Naive thymus-derived CD4-positive, alpha-beta T cell (primary cell): ENCODE measurements around the gene INPP5F. TPM values are rescaled to one million over a fixed set of nuclear protein-coding genes. Genes with fewer than 3 reads are reported as not detected.
A peak's percentile ranks its signal among the peaks of the same experiment; 100 is the strongest.

ENCODE experiments used
- ATAC-seq: fragments of 150-1000 bp; cut with Tn5 transposase; 2 replicates; pipeline ENCODE4 v1.10.0; 2021; ENCODE audit warnings: mild to moderate bottlenecking, moderate library complexity
- CTCF ChIA-PET: fragments of 350-600 bp; sonication (Branson Sonifier 250); formaldehyde crosslinking; loops from one replicate; lab custom pipeline; 2021; ENCODE audit warnings: antibody characterized with exemption; lab: Charles Lee
- POLR2A ChIA-PET: fragments of 350-600 bp; sonication (Branson Sonifier 250); formaldehyde crosslinking; loops from one replicate; lab custom pipeline; 2021; ENCODE audit warnings: antibody characterized with exemption, inconsistent platforms; lab: Charles Lee
- DNase-seq, 9 donors: peaks; one replicate each; pipeline versions ENCODE4 v3.0.0 to v3.0.0-alpha.2; 2020 to 2022; ENCODE audit warnings: mixed read lengths in 1 of 9
- H3K27ac ChIP-seq: one replicate; pipeline ENCODE4 v1.7.0; 2013; ENCODE audit warnings: mild to moderate bottlenecking, low read depth, low read length, moderate library complexity
- H3K27me3 ChIP-seq, 2 donors: one replicate each; pipeline ENCODE4 v1.7.0; 2013; ENCODE audit warnings: low read length in 2 of 2, mild to moderate bottlenecking in 2 of 2, moderate library complexity in 2 of 2; ENCODE audit not compliant: control insufficient read depth in 2 of 2, insufficient read depth in 2 of 2
- H3K36me3 ChIP-seq, 3 experiments: 1 replicate in 2 of 3; 2 replicates in 1 of 3; pipeline ENCODE4 v1.7.0; 2013; ENCODE audit warnings: low read length in 3 of 3, mild to moderate bottlenecking in 3 of 3, moderate library complexity in 1 of 3; ENCODE audit not compliant: insufficient read depth in 3 of 3, control insufficient read depth in 2 of 3
- H3K4me1 ChIP-seq, 2 donors: one replicate each; pipeline ENCODE4 v1.7.0; 2013; ENCODE audit warnings: low read length in 2 of 2, mild to moderate bottlenecking in 2 of 2, moderate library complexity in 1 of 2; ENCODE audit not compliant: control insufficient read depth in 2 of 2, insufficient read depth in 2 of 2
- H3K4me3 ChIP-seq: 2 replicates; pipeline ENCODE4 v1.7.0; 2013; ENCODE audit warnings: mild to moderate bottlenecking, low read length
- H3K9me3 ChIP-seq, 3 experiments: 1 replicate in 2 of 3; 2 replicates in 1 of 3; pipeline ENCODE4 v1.7.0; 2013; ENCODE audit warnings: low read length in 3 of 3; ENCODE audit not compliant: control insufficient read depth in 2 of 3
- H3K27ac Mint-ChIP-seq, 9 donors: one replicate each; pipeline ENCODE4 v1.8.0; 2020 to 2022; ENCODE audit warnings: mixed read lengths in 9 of 9, mild to moderate bottlenecking in 8 of 9, moderate library complexity in 5 of 9, inconsistent platforms in 2 of 9
- H3K27me3 Mint-ChIP-seq, 5 donors: one replicate each; pipeline ENCODE4 v1.8.0; 2021 to 2022; ENCODE audit warnings: mixed read lengths in 5 of 5, mild to moderate bottlenecking in 1 of 5
- H3K36me3 Mint-ChIP-seq, 5 donors: one replicate each; pipeline ENCODE4 v1.8.0; 2020 to 2022; ENCODE audit warnings: mixed read lengths in 5 of 5, mild to moderate bottlenecking in 3 of 5, inconsistent platforms in 1 of 5
- H3K4me1 Mint-ChIP-seq, 7 donors: one replicate each; pipeline ENCODE4 v1.8.0; 2020 to 2022; ENCODE audit warnings: mixed read lengths in 7 of 7, mild to moderate bottlenecking in 3 of 7, inconsistent platforms in 1 of 7
- H3K4me3 Mint-ChIP-seq, 10 donors: one replicate each; pipeline ENCODE4 v1.8.0; 2020 to 2022; ENCODE audit warnings: mild to moderate bottlenecking in 10 of 10, mixed read lengths in 10 of 10, moderate library complexity in 6 of 10, inconsistent platforms in 2 of 10
- H3K9me3 Mint-ChIP-seq, 11 donors: one replicate each; pipeline ENCODE4 v1.8.0; 2020 to 2022; ENCODE audit warnings: mixed read lengths in 11 of 11, mild to moderate bottlenecking in 4 of 11, inconsistent platforms in 1 of 11, moderate library complexity in 1 of 11
- intact Hi-C, 2 donors: fragments of 100-400 bp; cut with micrococcal nuclease; formaldehyde crosslinking; loops; one replicate each; pipeline ENCODE4 v1.15.1; 2023
- polyA plus RNA-seq, 2 donors: library from polyadenylated mRNA; unstranded; fragments of 300-500 nt; fragmentation: Illumina TruSeq; gene quantifications; one replicate each; pipeline ENCODE4 v1.2.3, GENCODE V29; 2021
- total RNA-seq, 6 experiments: library from RNA in 5 of 6; stranded (reverse) in 5 of 6; gene quantifications; 1 replicate in 5 of 6; 2 replicates in 1 of 6; pipeline ENCODE4 v1.2.3 and lab custom pipeline; 2021 to 2026

Gene INPP5F
- total and polyA plus RNA-seq, 7 experiments from 2014 or later, result 3.4 to 12.1 (median 9.7) TPM

GRCh38 chr10:119858063-119858462, 132.2 kb downstream of the INPP5F start:
- DNase-seq (no peak), ATAC-seq (no peak)
- no peaks in the 10 kb centered on the region for H3K9me3 Mint-ChIP-seq
- Histone ChIP-seq H3K27ac (no peak overlapping the region), H3K9me3 (no peaks in the 10 kb centered on the region), H3K4me3 (no peak overlapping the region), H3K4me1 (no peaks in the 10 kb centered on the region), H3K36me3 (peaks cover 0 to 32% (median 8%) of the 10 kb centered on the region in 3 experiments), H3K27me3 (no peaks in the 10 kb centered on the region)
- peaks cover 3 to 17% (median 11%) of the 10 kb centered on the region in 5 donors for H3K36me3 Mint-ChIP-seq
- H3K4me1 Mint-ChIP-seq, result peaks cover 12 to 38% (median 33%) of the 10 kb centered on the region in 7 donors
- CTCF ChIA-PET, result interaction anchor here (0.7 to 4.9 kb wide), 3 partner anchors 14 to 469 kb away, joined by 3 to 28 read pairs (median 5); partner anchors contain the start of gene MCMBP
- no peak overlapping the region for H3K4me3 Mint-ChIP-seq
- H3K27ac Mint-ChIP-seq, result peak overlapping the region in 1 of 9 donors; percentile 32
- POLR2A ChIA-PET, result interaction anchor here (3.7 kb wide), 1 partner anchor 15 kb away, joined by 18 read pairs; the partner anchor contains the start of gene MCMBP
- H3K27me3 Mint-ChIP-seq, result no peaks in the 10 kb centered on the region
- intact Hi-C loops, result loop anchor here in 1 of 2 donors (5.0 to 10.0 kb wide), 2 partner anchors 477 to 651 kb away; partner anchors contain the start of gene GRK5

GRCh38 chr10:119859420-119860258, 133.8 kb downstream of the INPP5F start:
- peaks cover 16 to 47% (median 40%) of the 10 kb centered on the region in 7 donors for H3K4me1 Mint-ChIP-seq
- Histone ChIP-seq H3K4me3 (no peak overlapping the region), H3K36me3 (peaks cover 0 to 23% (median 3%) of the 10 kb centered on the region in 3 experiments), H3K27me3 (no peaks in the 10 kb centered on the region), H3K9me3 (no peaks in the 10 kb centered on the region), H3K27ac (no peak overlapping the region), H3K4me1 (no peaks in the 10 kb centered on the region)
- DNase-seq (peak in 7 of 9 donors; percentile 21 to 62 (median 40)), ATAC-seq (peak; percentile 81)
- H3K4me3 Mint-ChIP-seq, result peak overlapping the region in 1 of 10 donors; percentile 18
- ChIA-PET POLR2A (interaction anchor here (1.0 to 3.7 kb wide), 2 partner anchors 13 to 131 kb away, joined by 3 to 18 read pairs; partner anchors contain the start of gene MCMBP), CTCF (interaction anchor here (0.5 to 4.9 kb wide), 17 partner anchors 12 to 687 kb away, joined by 3 to 33 read pairs (median 3); partner anchors contain the start of gene MCMBP)
- H3K27me3 Mint-ChIP-seq, result no peaks in the 10 kb centered on the region
- intact Hi-C loops, result loop anchor here (1.0 to 10.0 kb wide), 10 partner anchors 9 to 662 kb away; partner anchors contain the start of genes GRK5 (in 1 of the 2) and MCMBP (in 1 of the 2)
- H3K36me3 Mint-ChIP-seq, result peaks cover 3 to 24% (median 16%) of the 10 kb centered on the region in 5 donors
- H3K9me3 Mint-ChIP-seq, result peaks cover 0 to 13% (median 5%) of the 10 kb centered on the region in 11 donors
- H3K27ac Mint-ChIP-seq, result peak overlapping the region in 3 of 9 donors; percentile 13 to 49 (median 17)

- Histone ChIP-seq H3K4me3 (no peak overlapping the region), H3K4me1 (no peaks in the 10 kb centered on the region), H3K27me3 (no peaks in the 10 kb centered on the region), H3K27ac (no peak overlapping the region), H3K36me3 (peaks cover 0 to 16% (median 7%) of the 10 kb centered on the region in 3 experiments), H3K9me3 (no peaks in the 10 kb centered on the region)
- peak overlapping the region in 7 of 9 donors; percentile 11 to 63 (median 43) for H3K27ac Mint-ChIP-seq
- intact Hi-C loops, result loop anchor here in 1 of 2 donors (1.0 to 5.0 kb wide), 3 partner anchors 7 to 664 kb away; partner anchors contain the start of gene MCMBP
- ATAC-seq (no peak), DNase-seq (no peak)
- H3K9me3 Mint-ChIP-seq, result peaks cover 0 to 15% (median 6%) of the 10 kb centered on the region in 11 donors
- no peak overlapping the region for H3K4me3 Mint-ChIP-seq
- H3K36me3 Mint-ChIP-seq, result peaks cover 0 to 23% (median 20%) of the 10 kb centered on the region in 5 donors
- ChIA-PET CTCF (interaction anchor here (0.9 to 4.9 kb wide), 4 partner anchors 11 to 174 kb away, joined by 3 to 33 read pairs (median 25); partner anchors contain the start of gene MCMBP), POLR2A (interaction anchor here (3.7 kb wide), 1 partner anchor 12 kb away, joined by 18 read pairs; the partner anchor contains the start of gene MCMBP)
- no peaks in the 10 kb centered on the region for H3K27me3 Mint-ChIP-seq
- peaks cover 20 to 59% (median 51%) of the 10 kb centered on the region in 7 donors for H3K4me1 Mint-ChIP-seq
Observed at GRCh38 chr10:119860866-119861607, 135.2 kb downstream of the INPP5F start.

GRCh38 chr10:119862524-119862923, 136.7 kb downstream of the INPP5F start:
- no peak overlapping the region for H3K27ac ChIP-seq
- intact Hi-C loops, result loop anchor here in 1 of 2 donors (5.0 kb wide), 1 partner anchor 665 kb away; no protein-coding TSS in a partner anchor
- H3K36me3 ChIP-seq, result peaks cover 0 to 9% (median 4%) of the 10 kb centered on the region in 3 experiments
- no peak overlapping the region for H3K4me3 ChIP-seq
- H3K27me3 ChIP-seq, result no peaks in the 10 kb centered on the region
- H3K4me3 Mint-ChIP-seq, result no peak overlapping the region
- ATAC-seq (no peak), DNase-seq (no peak)
- H3K9me3 Mint-ChIP-seq, result peaks cover 0 to 15% (median 6%) of the 10 kb centered on the region in 11 donors
- ChIA-PET POLR2A (interaction anchor here (1.0 to 1.2 kb wide), 3 partner anchors 9 to 30 kb away, joined by 3 to 7 read pairs (median 4); partner anchors contain the start of genes MCMBP and SEC23IP), CTCF (interaction anchor here (0.8 to 4.9 kb wide), 7 partner anchors 9 to 362 kb away, joined by 3 to 28 read pairs (median 4); partner anchors contain the start of gene MCMBP)
- no peaks in the 10 kb centered on the region for H3K27me3 Mint-ChIP-seq
- peaks cover 0 to 18% (median 17%) of the 10 kb centered on the region in 5 donors for H3K36me3 Mint-ChIP-seq
- peaks cover 0 to 4% of the 10 kb centered on the region in 2 donors for H3K4me1 ChIP-seq
- H3K27ac Mint-ChIP-seq, result peak overlapping the region in 4 of 9 donors; percentile 10 to 69 (median 45)
- peaks cover 21 to 66% (median 57%) of the 10 kb centered on the region in 7 donors for H3K4me1 Mint-ChIP-seq
- no peaks in the 10 kb centered on the region for H3K9me3 ChIP-seq

- no peak for DNase-seq
- Histone ChIP-seq H3K4me3 (no peak overlapping the region), H3K9me3 (no peaks in the 10 kb centered on the region), H3K36me3 (peaks cover 0 to 4% (median 0%) of the 10 kb centered on the region in 3 experiments), H3K4me1 (peaks cover 0 to 10% of the 10 kb centered on the region in 2 donors), H3K27ac (no peak overlapping the region), H3K27me3 (no peaks in the 10 kb centered on the region)
- H3K27me3 Mint-ChIP-seq, result no peaks in the 10 kb centered on the region
- peaks cover 0 to 23% (median 17%) of the 10 kb centered on the region in 5 donors for H3K36me3 Mint-ChIP-seq
- ChIA-PET CTCF (interaction anchor here (0.6 kb wide), 1 partner anchor 657 kb away, joined by 3 read pairs; the partner anchor contains the start of gene GRK5), POLR2A (interaction anchor here (1.0 kb wide), 1 partner anchor 8 kb away, joined by 3 read pairs; no protein-coding TSS in a partner anchor)
- intact Hi-C loops, result loop anchor here in 1 of 2 donors (5.0 kb wide), 1 partner anchor 667 kb away; no protein-coding TSS in a partner anchor
- H3K4me1 Mint-ChIP-seq, result peaks cover 33 to 77% (median 68%) of the 10 kb centered on the region in 7 donors
- H3K27ac Mint-ChIP-seq, result peak overlapping the region in 5 of 9 donors; percentile 28 to 82 (median 48)
- H3K4me3 Mint-ChIP-seq, result no peak overlapping the region
- peaks cover 0 to 15% (median 6%) of the 10 kb centered on the region in 11 donors for H3K9me3 Mint-ChIP-seq
- ATAC-seq, result no peak
Observed at GRCh38 chr10:119863951-119864565, 138.2 kb downstream of the INPP5F start.
